Activated CD4-positive, alpha-beta T cell treated with anti-CD3 and anti-CD28 coated beads, Interleukin-10, Interleukin-2, amounts not matched to agents 100 ng/mL and 50 ng/mL, durations not matched to agents 16 hours and 8 hours (primary cell): Measurements from ENCODE around the gene PRRC2C.
"Not testable (repeated sequence)": the region's sequence is repeated elsewhere in the genome, so short reads cannot be mapped to it uniquely, and the experiment has no call there.

Experiments
- DNase-seq: peaks from one replicate; pipeline ENCODE4 v3.0.0-alpha.2; 2020

PRRC2C gene

GRCh38 chr1:171500803-171501202, 15.5 kb downstream of the PRRC2C start:
- DNase-seq: no peak

DNA sequence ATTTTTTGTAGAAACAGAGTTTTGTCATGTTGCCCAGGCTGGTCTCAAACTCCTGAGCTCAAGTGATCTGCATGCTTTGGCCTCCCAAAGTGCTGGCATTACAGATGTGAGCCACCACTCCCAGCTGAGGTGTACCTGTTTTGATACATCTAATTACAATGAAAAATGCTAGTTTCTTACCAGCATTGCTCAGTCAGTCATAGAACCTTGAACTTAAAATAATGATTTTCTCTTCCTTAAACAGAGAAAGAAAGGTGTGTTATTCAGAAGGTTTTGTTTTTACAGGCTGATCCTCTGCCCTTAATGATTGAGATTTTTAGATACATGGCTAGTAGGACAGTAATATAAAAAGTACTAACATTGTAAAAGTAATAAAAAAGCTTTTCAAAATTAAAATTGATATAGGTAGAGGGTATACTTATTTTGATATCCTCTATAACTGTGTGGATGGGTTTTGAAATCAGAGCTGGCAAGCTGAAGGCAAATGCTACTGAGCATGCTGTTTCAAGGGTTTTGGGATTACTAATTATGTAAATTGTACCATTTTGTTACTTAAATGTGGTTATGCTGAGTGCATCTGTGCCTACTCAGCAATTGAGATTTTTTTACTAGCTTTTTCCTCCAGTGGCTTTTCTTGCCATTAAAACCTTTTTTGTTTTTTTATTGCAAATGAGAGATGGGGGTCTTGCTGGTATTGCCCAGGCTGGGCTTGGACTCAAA, 16.1 kb downstream of the PRRC2C start:
- DNase-seq: peak; percentile 58

DNA sequence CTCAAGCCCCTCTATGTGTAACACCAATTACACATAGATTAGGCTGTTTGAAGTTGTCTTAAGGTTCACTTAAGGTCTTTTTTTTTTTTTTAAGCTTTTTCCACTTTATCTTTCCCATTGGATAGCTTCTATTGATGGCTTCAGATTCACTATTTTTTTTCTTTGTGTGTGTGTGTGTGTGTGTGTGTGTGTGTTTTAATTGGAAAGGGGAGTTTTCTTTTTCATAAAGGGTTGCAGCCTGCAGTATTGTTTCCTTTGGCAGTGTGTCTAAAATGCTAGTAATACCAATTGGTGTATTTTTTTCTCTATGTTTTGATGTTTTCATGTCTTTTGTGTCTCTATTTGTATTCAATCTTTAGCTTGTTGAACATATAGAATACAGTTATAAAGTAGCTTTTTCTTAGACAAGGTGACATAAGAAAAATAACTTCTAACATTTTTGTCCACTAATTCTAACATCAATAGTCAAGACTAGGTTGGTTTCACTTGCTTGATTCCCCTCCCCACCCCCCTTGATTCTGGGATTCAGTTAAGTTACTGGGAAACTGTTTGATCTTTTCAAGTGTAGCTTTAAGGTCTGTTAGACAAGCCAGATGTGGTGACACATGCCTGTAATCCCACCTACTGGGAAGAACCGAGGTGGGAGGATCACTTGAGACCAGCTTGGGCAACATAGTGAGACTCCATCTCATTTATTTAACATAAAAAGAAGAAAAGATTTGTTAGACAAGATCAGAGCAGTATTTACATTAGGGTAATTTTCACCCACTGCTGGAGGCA, 21.4 kb downstream of the PRRC2C start:
- no peak for DNase-seq

- DNase-seq: no peak
These were observed 22.1 kb downstream of the PRRC2C start for GRCh38 chr1:171507435-171507834.

DNA sequence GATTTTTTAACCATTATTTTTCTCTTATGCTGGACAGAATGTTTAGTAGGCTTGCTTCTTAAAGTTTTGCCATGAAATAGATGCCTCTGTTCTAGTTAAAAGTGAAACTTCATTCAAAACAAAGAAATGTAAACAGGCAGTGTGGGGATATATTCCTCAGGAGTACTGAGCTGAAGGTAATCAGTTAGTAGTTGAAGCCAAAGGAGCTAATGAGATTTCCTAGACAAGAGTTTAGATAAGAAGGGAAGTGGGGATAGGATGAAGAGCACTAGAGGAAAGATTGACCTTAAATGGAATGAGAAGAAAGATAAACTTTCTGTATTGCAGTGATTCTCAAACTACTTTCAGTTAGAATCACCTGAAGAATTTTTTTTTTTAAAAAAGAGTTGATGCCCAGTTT, 23.9 kb downstream of the PRRC2C start:
- no peak for DNase-seq

DNA sequence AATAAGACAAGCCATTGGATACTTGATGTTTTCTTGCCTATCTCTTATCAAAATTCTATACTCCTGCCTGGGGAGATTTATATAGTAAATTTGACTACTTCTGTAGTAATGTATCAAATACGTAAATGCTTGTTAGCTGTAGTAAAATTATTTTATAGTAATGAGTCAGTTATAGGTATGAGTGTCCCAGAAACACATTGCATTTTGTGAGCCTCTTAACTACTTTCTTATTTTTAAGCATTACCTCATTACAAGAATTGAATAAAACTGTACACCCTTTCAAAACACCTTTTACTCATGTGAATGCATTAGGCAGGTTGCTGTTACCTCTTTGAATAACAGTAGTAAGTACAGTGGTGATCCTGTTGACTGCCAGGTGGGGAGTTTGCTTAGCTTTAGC, 28.4 kb downstream of the PRRC2C start:
- no peak for DNase-seq

DNA sequence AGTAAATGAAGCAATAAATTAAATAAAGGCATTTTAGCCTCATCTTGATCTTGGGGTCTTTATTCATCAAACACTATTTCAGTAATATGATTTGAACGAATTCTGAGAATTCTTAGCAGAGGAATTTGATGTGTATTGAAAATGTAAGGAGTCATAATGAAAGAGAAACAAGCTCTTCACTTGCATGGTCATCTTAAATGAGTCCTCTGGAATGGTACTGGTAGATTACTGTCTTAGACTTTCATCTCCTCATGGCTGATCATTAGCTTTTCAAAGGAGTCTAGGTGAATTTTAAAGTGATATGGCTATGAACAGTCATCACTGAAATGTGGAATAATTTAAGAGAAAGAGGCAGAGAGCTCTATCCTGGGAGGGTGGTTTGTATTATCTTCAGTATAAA, 30.0 kb downstream of the PRRC2C start:
- peak; percentile 45 for DNase-seq

DNA sequence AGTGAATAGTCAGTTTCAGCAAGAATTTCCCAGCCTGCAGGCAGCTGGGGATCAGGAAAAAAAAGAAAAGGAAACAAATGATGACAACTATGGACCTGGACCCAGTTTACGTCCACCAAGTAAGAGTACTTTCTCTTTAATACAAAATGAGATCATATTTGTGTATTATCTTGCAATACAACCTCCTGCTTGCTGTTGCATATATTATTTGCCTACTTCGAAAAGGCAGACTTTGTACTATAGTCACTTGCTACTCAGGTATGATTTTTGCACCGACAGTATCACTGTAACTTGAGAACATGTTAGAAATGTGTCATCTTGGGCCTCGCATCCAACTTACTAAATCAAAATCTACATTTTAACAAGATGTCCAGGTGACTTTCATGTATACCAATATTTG, 30.4 kb downstream of the PRRC2C start:
- no peak for DNase-seq

DNA sequence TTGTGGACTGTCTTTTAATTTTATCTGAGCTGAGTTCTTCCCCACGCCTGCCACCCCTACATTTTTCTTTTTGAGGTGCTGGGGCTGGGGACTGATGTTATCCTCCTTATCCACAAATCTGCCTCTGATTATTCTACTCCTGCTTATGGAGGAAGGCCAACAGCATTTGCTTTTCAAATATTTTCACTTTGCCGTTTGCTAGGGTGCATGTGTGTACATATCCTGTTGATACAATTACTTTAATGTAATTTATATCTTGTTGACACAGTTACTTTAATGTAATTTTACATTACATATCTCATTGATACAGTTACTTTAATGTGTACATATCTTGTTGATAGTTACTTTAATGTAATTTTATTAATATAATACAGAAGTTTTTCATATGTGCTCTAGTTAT, 36.2 kb downstream of the PRRC2C start:
- DNase-seq: no peak

GRCh38 chr1:171530676-171531075, 45.3 kb downstream of the PRRC2C start:
- no peak for DNase-seq

GRCh38 chr1:171532520-171532919, 47.2 kb downstream of the PRRC2C start:
- no peak for DNase-seq

- no peak for DNase-seq
These were observed 60.2 kb downstream of the PRRC2C start for GRCh38 chr1:171545523-171545922.

- no peak for DNase-seq
These were observed 64.7 kb downstream of the PRRC2C start for GRCh38 chr1:171550050-171550449.

GRCh38 chr1:171550598-171551100, 65.3 kb downstream of the PRRC2C start:
- not testable (repeated sequence) for DNase-seq

GRCh38 chr1:171553960-171554359, 68.6 kb downstream of the PRRC2C start:
- not testable (repeated sequence) for DNase-seq

GRCh38 chr1:171563675-171564074, 78.3 kb downstream of the PRRC2C start:
- DNase-seq: no peak

GRCh38 chr1:171566467-171566866, 81.1 kb downstream of the PRRC2C start:
- DNase-seq: no peak

- DNase-seq: no peak
These were observed 85.0 kb downstream of the PRRC2C start for GRCh38 chr1:171570295-171570694.

DNA sequence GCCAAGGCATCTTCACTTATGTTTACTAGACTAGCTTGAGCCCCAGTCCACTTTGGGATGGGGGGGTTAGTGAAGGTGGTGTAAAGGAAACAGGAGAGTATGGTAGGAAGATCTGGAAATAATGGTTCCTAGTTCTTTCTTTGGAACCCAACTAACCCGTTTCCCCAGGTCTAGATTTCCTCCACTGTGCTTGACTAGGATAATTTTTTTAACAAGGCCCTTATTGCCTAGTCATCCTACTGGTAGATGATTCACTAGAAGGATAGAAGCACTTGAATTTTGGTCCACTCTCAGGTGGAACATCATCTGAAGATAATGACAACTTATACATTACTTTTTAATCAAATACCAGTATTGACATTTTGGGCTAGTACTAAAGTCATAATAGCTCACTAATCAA, 90.8 kb downstream of the PRRC2C start:
- no peak for DNase-seq

DNA sequence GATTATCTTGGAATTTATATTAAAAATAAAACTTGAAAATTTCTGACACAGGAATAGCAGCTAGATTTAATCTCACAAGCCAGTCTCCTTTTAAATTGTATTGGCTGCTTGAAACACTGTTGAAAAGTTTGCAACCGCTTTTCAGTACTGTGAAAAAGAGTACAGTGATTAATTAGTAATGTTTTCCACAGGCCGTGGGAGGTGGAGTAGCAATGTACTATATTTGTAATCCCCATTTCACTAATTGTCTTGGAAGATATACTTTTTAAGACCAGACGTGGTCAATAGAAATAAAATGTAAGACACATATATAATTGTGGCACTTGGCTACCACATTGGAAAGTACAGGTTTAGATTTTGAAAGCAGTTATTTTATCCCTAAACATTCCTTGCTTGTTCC, 95.9 kb downstream of the PRRC2C start:
- DNase-seq: no peak

GRCh38 chr1:171581766-171582165, 96.4 kb downstream of the PRRC2C start:
- DNase-seq: no peak

DNA sequence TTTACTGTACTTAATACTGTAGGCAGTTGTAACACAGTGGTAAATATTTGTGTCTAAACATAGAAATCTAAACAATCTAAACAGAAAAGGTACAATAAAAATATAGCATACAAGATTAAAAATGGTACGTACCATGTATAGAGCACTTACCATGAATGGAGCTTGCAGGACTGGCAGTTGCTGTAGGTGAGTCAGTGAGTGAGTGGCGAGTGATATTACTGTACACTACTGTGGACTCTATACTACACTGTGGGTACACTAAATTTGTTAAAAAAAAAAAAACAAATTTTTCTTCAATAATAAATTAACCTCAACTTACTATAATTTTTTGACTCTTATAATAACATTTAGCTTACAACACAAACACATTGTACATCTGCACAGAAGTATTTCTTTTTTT, 97.3 kb downstream of the PRRC2C start:
- no peak for DNase-seq

DNA sequence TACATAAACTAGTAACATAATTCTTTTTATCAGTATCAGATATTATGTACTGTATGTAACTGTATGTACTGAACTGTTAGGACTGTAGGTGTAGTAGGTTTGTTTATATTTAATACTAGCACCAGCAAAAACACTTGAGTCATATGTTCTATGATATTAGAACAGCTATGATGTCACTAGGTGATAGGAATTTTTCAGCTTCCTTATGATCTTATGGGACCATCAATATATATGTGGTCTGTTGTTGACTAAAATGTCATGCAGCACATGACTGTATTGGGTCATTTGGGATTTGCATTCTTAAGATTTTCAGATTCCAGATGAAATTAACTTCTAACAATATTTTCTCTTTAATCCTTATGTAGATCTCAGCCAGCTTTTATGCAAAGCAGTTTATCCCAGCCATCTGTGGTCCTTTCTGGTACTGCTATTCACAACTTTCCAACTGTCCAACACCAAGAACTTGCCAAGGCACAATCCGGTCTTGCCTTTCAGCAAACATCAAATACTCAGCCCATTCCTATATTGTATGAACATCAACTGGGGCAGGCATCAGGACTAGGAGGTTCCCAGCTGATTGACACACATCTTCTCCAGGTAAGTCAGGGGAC, 98.4 kb downstream of the PRRC2C start:
- no peak for DNase-seq

DNA sequence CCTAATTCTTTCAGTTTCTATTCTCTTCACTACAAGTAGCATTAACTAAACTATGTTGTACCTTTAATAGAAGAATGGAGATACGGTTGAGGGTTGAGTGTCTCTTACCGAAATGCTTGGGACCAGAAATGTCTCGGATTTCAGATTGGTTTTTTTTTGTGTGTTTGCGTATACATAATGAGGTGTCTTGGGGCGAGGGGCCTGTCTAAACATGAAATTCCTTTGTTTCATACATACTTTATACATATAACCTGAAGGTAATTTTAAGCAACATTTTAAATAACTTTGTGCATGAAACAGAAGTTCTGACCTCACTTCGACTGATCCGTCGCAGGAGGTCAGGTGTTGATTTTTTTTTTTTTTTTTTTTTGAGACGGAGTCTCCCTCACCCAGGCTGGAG, 100.4 kb downstream of the PRRC2C start:
- DNase-seq: no peak
